Measurements from ENCODE around the gene SMS. TPM values are rescaled to one million over a fixed set of nuclear protein-coding genes. Genes with fewer than 3 reads are reported as not detected.

Gene SMS
- total RNA-seq, 1 donor from 2014 or later: 161 TPM

GRCh38 chrX:21912220-21912619 is 28.3 kb upstream of the SMS start:
- no peak overlapping the region for H3K4me3 Mint-ChIP-seq (ENCODE audit: unreplicated experiment)
- TF ChIP-seq CTCF (IDR thresholded peaks at IDR 0.05; ENCODE audit: unreplicated experiment): no peak
- no peak for DNase-seq (ENCODE audit: low spot score)
- H3K27me3 Mint-ChIP-seq (ENCODE audit: unreplicated experiment): no peaks in the 10 kb centered on the region
- no peaks in the 10 kb centered on the region for H3K9me3 Mint-ChIP-seq (ENCODE audit: unreplicated experiment)
- no peaks in the 10 kb centered on the region for H3K36me3 Mint-ChIP-seq (ENCODE audit: low read depth, unreplicated experiment)
- no peaks in the 10 kb centered on the region for H3K4me1 Mint-ChIP-seq (ENCODE audit: unreplicated experiment)
- no peak overlapping the region for H3K27ac Mint-ChIP-seq (ENCODE audit: unreplicated experiment)

GRCh38 chrX:21912989-21913388 is 27.5 kb upstream of the SMS start:
- Mint-ChIP-seq H3K4me1 (ENCODE audit: unreplicated experiment) (no peaks in the 10 kb centered on the region), H3K36me3 (ENCODE audit: low read depth, unreplicated experiment) (no peaks in the 10 kb centered on the region), H3K9me3 (ENCODE audit: unreplicated experiment) (no peaks in the 10 kb centered on the region), H3K4me3 (ENCODE audit: unreplicated experiment) (no peak overlapping the region), H3K27me3 (ENCODE audit: unreplicated experiment) (no peaks in the 10 kb centered on the region), H3K27ac (ENCODE audit: unreplicated experiment) (no peak overlapping the region)
- TF ChIP-seq CTCF (IDR thresholded peaks at IDR 0.05; ENCODE audit: unreplicated experiment): no peak
- no peak for DNase-seq (ENCODE audit: low spot score)

GRCh38 chrX:21926116-21926515 is 14.4 kb upstream of the SMS start:
- H3K9me3 Mint-ChIP-seq (ENCODE audit: unreplicated experiment): no peaks in the 10 kb centered on the region
- peaks cover 2% of the 10 kb centered on the region for H3K27me3 Mint-ChIP-seq (ENCODE audit: unreplicated experiment)
- H3K27ac Mint-ChIP-seq (ENCODE audit: unreplicated experiment): no peak overlapping the region

GRCh38 chrX:21926527-21927278 is 13.8 kb upstream of the SMS start:
- no peak for DNase-seq (ENCODE audit: low spot score)
- Mint-ChIP-seq H3K9me3 (ENCODE audit: unreplicated experiment) (no peaks in the 10 kb centered on the region), H3K27ac (ENCODE audit: unreplicated experiment) (no peak overlapping the region), H3K4me3 (ENCODE audit: unreplicated experiment) (no peak overlapping the region), H3K4me1 (ENCODE audit: unreplicated experiment) (no peaks in the 10 kb centered on the region), H3K27me3 (ENCODE audit: unreplicated experiment) (peaks cover 2% of the 10 kb centered on the region), H3K36me3 (ENCODE audit: low read depth, unreplicated experiment) (no peaks in the 10 kb centered on the region)
- TF ChIP-seq CTCF (IDR thresholded peaks at IDR 0.05; ENCODE audit: unreplicated experiment): no peak

More at GRCh38 chrX:21926116-21926515, 14.4 kb upstream of the SMS start:
- Mint-ChIP-seq H3K4me3 (ENCODE audit: unreplicated experiment) (no peak overlapping the region), H3K36me3 (ENCODE audit: low read depth, unreplicated experiment) (no peaks in the 10 kb centered on the region), H3K4me1 (ENCODE audit: unreplicated experiment) (no peaks in the 10 kb centered on the region)
- TF ChIP-seq CTCF (IDR thresholded peaks at IDR 0.05; ENCODE audit: unreplicated experiment): no peak
- DNase-seq (ENCODE audit: low spot score): no peak

GRCh38 chrX:21929209-21929608 is 11.3 kb upstream of the SMS start:
- Mint-ChIP-seq H3K27ac (ENCODE audit: unreplicated experiment) (no peak overlapping the region), H3K9me3 (ENCODE audit: unreplicated experiment) (no peaks in the 10 kb centered on the region), H3K36me3 (ENCODE audit: low read depth, unreplicated experiment) (no peaks in the 10 kb centered on the region), H3K27me3 (ENCODE audit: unreplicated experiment) (peaks cover 4% of the 10 kb centered on the region), H3K4me1 (ENCODE audit: unreplicated experiment) (no peaks in the 10 kb centered on the region), H3K4me3 (ENCODE audit: unreplicated experiment) (no peak overlapping the region)
- no peak for DNase-seq (ENCODE audit: low spot score)
- TF ChIP-seq CTCF (IDR thresholded peaks at IDR 0.05; ENCODE audit: unreplicated experiment): no peak

Data from endothelial cell (in vitro differentiated cells).